ENCODE data around the gene GRAP2.

GRAP2 gene

DNA sequence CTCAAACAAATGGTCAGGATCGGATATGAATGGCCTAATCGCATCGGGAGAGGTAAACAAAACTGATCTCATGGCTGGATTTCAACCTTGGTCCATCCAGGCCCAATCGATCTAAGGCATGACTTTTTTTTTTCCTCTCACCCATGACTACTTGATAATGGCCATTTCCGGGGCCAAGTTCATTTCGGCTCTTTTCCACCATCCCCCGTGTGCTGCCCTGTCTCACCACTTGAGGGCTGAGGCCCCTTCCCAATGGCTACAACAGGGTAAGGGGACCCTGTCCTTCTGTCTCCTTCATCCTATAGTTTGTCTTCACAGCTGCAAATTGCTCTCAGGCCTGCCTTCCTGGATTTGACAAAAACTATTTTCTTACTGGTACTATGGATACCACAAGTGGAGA lies 26.7 kb downstream of the GRAP2 start:
- TF ChIP-seq, protein P1, sequence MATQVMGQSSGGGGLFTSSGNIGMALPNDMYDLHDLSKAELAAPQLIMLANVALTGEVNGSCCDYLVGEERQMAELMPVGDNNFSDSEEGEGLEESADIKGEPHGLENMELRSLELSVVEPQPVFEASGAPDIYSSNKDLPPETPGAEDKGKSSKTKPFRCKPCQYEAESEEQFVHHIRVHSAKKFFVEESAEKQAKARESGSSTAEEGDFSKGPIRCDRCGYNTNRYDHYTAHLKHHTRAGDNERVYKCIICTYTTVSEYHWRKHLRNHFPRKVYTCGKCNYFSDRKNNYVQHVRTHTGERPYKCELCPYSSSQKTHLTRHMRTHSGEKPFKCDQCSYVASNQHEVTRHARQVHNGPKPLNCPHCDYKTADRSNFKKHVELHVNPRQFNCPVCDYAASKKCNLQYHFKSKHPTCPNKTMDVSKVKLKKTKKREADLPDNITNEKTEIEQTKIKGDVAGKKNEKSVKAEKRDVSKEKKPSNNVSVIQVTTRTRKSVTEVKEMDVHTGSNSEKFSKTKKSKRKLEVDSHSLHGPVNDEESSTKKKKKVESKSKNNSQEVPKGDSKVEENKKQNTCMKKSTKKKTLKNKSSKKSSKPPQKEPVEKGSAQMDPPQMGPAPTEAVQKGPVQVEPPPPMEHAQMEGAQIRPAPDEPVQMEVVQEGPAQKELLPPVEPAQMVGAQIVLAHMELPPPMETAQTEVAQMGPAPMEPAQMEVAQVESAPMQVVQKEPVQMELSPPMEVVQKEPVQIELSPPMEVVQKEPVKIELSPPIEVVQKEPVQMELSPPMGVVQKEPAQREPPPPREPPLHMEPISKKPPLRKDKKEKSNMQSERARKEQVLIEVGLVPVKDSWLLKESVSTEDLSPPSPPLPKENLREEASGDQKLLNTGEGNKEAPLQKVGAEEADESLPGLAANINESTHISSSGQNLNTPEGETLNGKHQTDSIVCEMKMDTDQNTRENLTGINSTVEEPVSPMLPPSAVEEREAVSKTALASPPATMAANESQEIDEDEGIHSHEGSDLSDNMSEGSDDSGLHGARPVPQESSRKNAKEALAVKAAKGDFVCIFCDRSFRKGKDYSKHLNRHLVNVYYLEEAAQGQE (IDR thresholded peaks at IDR 0.05; ENCODE audit: insufficient read depth in 1 of 2, low read depth in 2 of 2, low read length in 2 of 2) = no peak
- TF ChIP-seq SIN3A (IDR thresholded peaks at IDR 0.05; ENCODE audit: borderline replicate concordance, insufficient read depth, low read length) (no peak), POLR2AphosphoS5 (IDR thresholded peaks at IDR 0.05; ENCODE audit: low read depth, low read length) (no peak), FOXP2 (optimal IDR thresholded peaks at IDR 0.05; ENCODE audit: borderline replicate concordance, extremely low read depth, extremely low read length, insufficient read depth) (no peak), TAF1 (IDR thresholded peaks at IDR 0.05; ENCODE audit: borderline replicate concordance, insufficient read depth, low read length) (no peak)

DNA sequence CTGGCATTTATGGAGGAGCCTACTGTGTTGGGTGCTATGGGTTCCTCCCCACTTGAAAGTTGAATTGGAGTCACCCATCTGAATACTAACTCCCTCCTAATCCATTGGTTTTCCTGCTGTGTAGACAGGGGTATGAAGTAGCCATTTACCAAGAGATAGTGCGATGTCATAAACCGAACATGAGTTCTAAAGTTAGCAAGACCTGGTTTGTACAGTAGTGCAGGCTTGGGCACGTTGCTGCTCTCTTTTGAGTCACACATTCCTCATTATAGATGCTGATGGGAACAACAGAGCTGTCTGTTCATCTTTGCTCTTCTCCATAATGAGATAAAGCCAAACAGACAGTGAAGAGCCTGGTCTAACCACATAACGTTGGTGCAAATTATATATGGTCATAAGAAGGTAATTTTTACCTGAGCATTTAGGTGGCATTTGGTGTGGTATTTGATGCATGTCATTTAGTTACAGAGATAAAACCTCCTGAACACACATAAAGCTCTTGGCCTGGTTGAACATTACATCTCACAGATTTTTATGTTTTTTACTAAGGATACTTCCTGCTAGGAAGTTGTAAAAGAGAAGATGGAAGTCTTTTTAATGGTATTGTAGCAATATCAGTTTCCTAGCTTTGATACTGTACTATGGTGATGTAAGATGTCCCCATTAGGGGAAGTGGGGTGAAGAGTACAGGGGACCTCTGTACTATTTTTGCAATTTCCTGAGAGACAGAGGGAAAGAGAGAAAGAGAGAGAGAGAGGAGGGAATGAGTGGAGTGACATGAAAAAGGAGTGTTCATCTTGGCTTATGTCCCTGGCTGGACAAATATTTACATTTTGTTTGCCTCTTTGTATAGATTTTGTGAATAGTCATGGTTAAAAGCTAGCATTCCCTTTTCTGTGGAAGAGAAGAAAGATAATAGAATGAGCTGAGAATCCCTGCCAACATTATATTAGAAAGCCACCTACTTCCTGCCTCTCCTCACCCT lies 27.9 kb downstream of the GRAP2 start:
- TF ChIP-seq, protein P1 (IDR thresholded peaks at IDR 0.05; ENCODE audit: insufficient read depth in 1 of 2, low read depth in 2 of 2, low read length in 2 of 2) = no peak
- TF ChIP-seq SIN3A (IDR thresholded peaks at IDR 0.05; ENCODE audit: borderline replicate concordance, insufficient read depth, low read length) = no peak
- TF ChIP-seq TAF1 (IDR thresholded peaks at IDR 0.05; ENCODE audit: borderline replicate concordance, insufficient read depth, low read length) = no peak

DNA sequence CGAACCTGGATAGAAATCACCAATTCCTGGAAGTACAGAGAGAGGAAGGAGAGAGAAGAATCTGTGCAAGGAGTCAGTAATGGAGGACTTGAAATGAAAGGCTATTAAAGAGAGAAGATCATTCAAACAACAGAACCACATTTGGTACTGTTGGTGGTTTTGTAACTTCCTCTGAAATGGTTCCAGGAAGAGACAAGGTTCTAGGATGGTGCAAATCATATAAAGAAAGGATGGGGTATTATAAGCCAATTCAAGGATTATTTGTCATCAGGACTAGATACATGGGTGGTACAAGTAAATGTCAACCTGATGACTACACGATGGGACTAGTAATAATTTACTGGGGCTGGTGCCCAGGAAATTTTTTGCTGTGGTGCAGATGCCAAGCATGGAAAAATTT lies 30.4 kb downstream of the GRAP2 start:
- TF ChIP-seq FOXP2 (optimal IDR thresholded peaks at IDR 0.05; ENCODE audit: borderline replicate concordance, extremely low read depth, extremely low read length, insufficient read depth) (no peak), POLR2AphosphoS5 (IDR thresholded peaks at IDR 0.05; ENCODE audit: low read depth, low read length) (no peak), SIN3A (IDR thresholded peaks at IDR 0.05; ENCODE audit: borderline replicate concordance, insufficient read depth, low read length) (no peak), TAF1 (IDR thresholded peaks at IDR 0.05; ENCODE audit: borderline replicate concordance, insufficient read depth, low read length) (no peak)
- TF ChIP-seq, protein P1 (IDR thresholded peaks at IDR 0.05; ENCODE audit: insufficient read depth in 1 of 2, low read depth in 2 of 2, low read length in 2 of 2) = no peak

GRCh38 chr22:39932166-39932565 lies 31.3 kb downstream of the GRAP2 start:
- TF ChIP-seq FOXP2 (optimal IDR thresholded peaks at IDR 0.05; ENCODE audit: borderline replicate concordance, extremely low read depth, extremely low read length, insufficient read depth) = no peak
- TF ChIP-seq SIN3A (IDR thresholded peaks at IDR 0.05; ENCODE audit: borderline replicate concordance, insufficient read depth, low read length) = no peak
- TF ChIP-seq, protein P1 (IDR thresholded peaks at IDR 0.05; ENCODE audit: insufficient read depth in 1 of 2, low read depth in 2 of 2, low read length in 2 of 2) = no peak
- no peak for TF ChIP-seq TAF1 (IDR thresholded peaks at IDR 0.05; ENCODE audit: borderline replicate concordance, insufficient read depth, low read length)
- TF ChIP-seq POLR2AphosphoS5 (IDR thresholded peaks at IDR 0.05; ENCODE audit: low read depth, low read length) = no peak
